Measurements from ENCODE around the gene SLC6A11. TPM values are rescaled to one million over a fixed set of nuclear protein-coding genes. Genes with fewer than 3 reads are reported as not detected.

The SLC6A11 gene
- total and polyA plus RNA-seq, 2 donors (not counting 1 experiment from before 2014, with no cell fraction given): not detected

DNA sequence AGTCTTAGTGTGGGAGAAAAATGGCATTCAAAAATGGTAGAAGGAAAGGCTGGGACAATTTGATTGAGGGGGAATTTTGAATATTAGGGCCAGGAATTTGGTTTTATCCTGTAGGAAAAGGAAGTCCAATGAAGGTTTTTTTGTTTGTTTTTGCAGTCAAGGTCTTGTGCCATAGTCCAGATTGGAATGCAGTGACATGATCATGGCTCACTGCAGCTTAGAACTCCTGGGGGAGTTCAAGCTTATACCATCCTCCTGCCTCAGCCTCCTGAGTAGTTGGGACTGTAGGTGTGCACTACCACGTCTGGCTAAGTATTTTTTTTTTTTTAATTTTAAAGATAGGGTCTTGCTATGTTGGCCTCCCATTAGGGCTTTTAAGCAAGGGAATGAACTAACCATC is 2.6 kb upstream of the SLC6A11 start:
- intact Hi-C loops (cut with micrococcal nuclease): no loop called here
- CTCF ChIA-PET: no interaction called here
- no peak for TF ChIP-seq EZH2 (IDR thresholded peaks at IDR 0.05; ENCODE audit: borderline replicate concordance, insufficient read depth, low read depth, low read length, poor library complexity, severe bottlenecking)
- TF ChIP-seq, protein P1, sequence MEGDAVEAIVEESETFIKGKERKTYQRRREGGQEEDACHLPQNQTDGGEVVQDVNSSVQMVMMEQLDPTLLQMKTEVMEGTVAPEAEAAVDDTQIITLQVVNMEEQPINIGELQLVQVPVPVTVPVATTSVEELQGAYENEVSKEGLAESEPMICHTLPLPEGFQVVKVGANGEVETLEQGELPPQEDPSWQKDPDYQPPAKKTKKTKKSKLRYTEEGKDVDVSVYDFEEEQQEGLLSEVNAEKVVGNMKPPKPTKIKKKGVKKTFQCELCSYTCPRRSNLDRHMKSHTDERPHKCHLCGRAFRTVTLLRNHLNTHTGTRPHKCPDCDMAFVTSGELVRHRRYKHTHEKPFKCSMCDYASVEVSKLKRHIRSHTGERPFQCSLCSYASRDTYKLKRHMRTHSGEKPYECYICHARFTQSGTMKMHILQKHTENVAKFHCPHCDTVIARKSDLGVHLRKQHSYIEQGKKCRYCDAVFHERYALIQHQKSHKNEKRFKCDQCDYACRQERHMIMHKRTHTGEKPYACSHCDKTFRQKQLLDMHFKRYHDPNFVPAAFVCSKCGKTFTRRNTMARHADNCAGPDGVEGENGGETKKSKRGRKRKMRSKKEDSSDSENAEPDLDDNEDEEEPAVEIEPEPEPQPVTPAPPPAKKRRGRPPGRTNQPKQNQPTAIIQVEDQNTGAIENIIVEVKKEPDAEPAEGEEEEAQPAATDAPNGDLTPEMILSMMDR (IDR thresholded peaks at IDR 0.05): no peak
- Mint-ChIP-seq H3K27ac (no peak overlapping the region), H3K27me3 (peaks cover 52% of the 10 kb centered on the region), H3K4me1 (peaks cover 1% of the 10 kb centered on the region), H3K4me3 (no peak overlapping the region), H3K9me3 (ENCODE audit: insufficient read depth) (no peaks in the 10 kb centered on the region)
- no peak for DNase-seq
- no peak overlapping the region for H2AFZ ChIP-seq (ENCODE audit: insufficient read depth, low read depth, low read length, poor library complexity, severe bottlenecking)
- H3K36me3 ChIP-seq (replicated peaks in 1 of 2; ENCODE audit: control extremely low read depth in 1 of 2, control insufficient read depth in 1 of 2, extremely low read depth in 1 of 2, insufficient read depth in 2 of 2, low read length in 1 of 2): no peaks in the 10 kb centered on the region
- no peak overlapping the region for H3K4me3 ChIP-seq (ENCODE audit: control extremely low read depth in 1 of 5, extremely low read depth in 1 of 5, insufficient read depth in 1 of 5, low read depth in 2 of 5, low read length in 4 of 5)
- no peaks in the 10 kb centered on the region for H3K4me1 ChIP-seq (ENCODE audit: control insufficient read depth in 2 of 2, insufficient read depth in 2 of 2, low read length in 2 of 2)
- ATAC-seq (ENCODE audit: low read depth): no peak
- no CpG with 5 or more reads among the region's 1 CpG for WGBS (ENCODE audit: insufficient coverage)
- peaks cover 0 to 18% (median 2%) of the 10 kb centered on the region in 4 experiments for H3K27me3 ChIP-seq (replicated peaks in 1 of 4; ENCODE audit: control extremely low read depth in 1 of 4, control insufficient read depth in 3 of 4, insufficient read depth in 4 of 4, low read length in 3 of 4)
- no peaks in the 10 kb centered on the region for H3K79me2 ChIP-seq (ENCODE audit: control insufficient read depth, insufficient read depth, low read length)
- H3K4me2 ChIP-seq (replicated peaks; ENCODE audit: low read depth, low read length, poor library complexity, severe bottlenecking): no peak overlapping the region
- H3K9me3 ChIP-seq (ENCODE audit: control extremely low read depth in 1 of 3, control insufficient read depth in 2 of 3, insufficient read depth in 1 of 3, low read length in 2 of 3): no peaks in the 10 kb centered on the region
- POLR2A ChIA-PET: no interaction called here
- no peak overlapping the region for H3K9ac ChIP-seq (ENCODE audit: low read length)
- no peaks in the 10 kb centered on the region for H4K20me1 ChIP-seq (ENCODE audit: control insufficient read depth, insufficient read depth, low read length, poor library complexity, severe bottlenecking)
- H3K27ac ChIP-seq (ENCODE audit: low read length in 2 of 2): no peak overlapping the region

DNA sequence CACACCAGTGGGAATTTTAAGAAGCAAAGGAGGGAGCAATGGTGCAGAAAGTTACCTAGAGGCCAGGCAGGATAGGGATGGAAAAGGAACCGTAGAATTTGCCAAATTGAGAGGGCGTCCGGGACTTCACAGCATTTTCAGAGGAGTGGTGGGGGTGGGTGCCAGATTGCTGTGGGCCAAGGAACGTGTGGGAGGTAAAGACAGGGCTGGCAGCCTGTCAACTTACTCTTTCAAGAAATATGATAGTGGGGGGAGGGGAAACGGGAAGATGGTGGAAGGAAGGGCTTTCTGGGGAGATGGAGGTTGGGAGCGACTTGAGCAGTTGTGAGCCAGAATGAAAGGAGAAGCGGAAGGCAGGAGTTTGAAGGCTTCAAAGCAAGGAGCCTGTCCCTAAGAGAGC is 1.4 kb upstream of the SLC6A11 start:
- H2AFZ ChIP-seq (ENCODE audit: insufficient read depth, low read depth, low read length, poor library complexity, severe bottlenecking): no peak overlapping the region
- no peaks in the 10 kb centered on the region for H3K79me2 ChIP-seq (ENCODE audit: control insufficient read depth, insufficient read depth, low read length)
- H3K4me3 Mint-ChIP-seq: no peak overlapping the region
- H3K9me3 ChIP-seq (ENCODE audit: control extremely low read depth in 1 of 3, control insufficient read depth in 2 of 3, insufficient read depth in 1 of 3, low read length in 2 of 3): no peaks in the 10 kb centered on the region
- TF ChIP-seq EZH2 (IDR thresholded peaks at IDR 0.05; ENCODE audit: borderline replicate concordance, insufficient read depth, low read depth, low read length, poor library complexity, severe bottlenecking): no peak
- TF ChIP-seq, protein P1 (IDR thresholded peaks at IDR 0.05): no peak
- no peak overlapping the region for H3K27ac Mint-ChIP-seq
- H3K27me3 ChIP-seq (replicated peaks in 1 of 4; ENCODE audit: control extremely low read depth in 1 of 4, control insufficient read depth in 3 of 4, insufficient read depth in 4 of 4, low read length in 3 of 4): peaks cover 0 to 18% (median 2%) of the 10 kb centered on the region in 4 experiments
- intact Hi-C loops (cut with micrococcal nuclease): no loop called here
- H3K27ac ChIP-seq (ENCODE audit: low read length in 2 of 2): no peak overlapping the region
- CTCF ChIA-PET: no interaction called here
- no peak for DNase-seq
- 73% methylated on average over 7 of the region's 7 CpGs for WGBS (ENCODE audit: insufficient coverage)
- peaks cover 1% of the 10 kb centered on the region for H3K4me1 Mint-ChIP-seq
- no peaks in the 10 kb centered on the region for H3K36me3 ChIP-seq (replicated peaks in 1 of 2; ENCODE audit: control extremely low read depth in 1 of 2, control insufficient read depth in 1 of 2, extremely low read depth in 1 of 2, insufficient read depth in 2 of 2, low read length in 1 of 2)
- H3K4me2 ChIP-seq (replicated peaks; ENCODE audit: low read depth, low read length, poor library complexity, severe bottlenecking): no peak overlapping the region
- H3K4me1 ChIP-seq (ENCODE audit: control insufficient read depth in 2 of 2, insufficient read depth in 2 of 2, low read length in 2 of 2): no peaks in the 10 kb centered on the region
- H3K4me3 ChIP-seq (ENCODE audit: control extremely low read depth in 1 of 5, extremely low read depth in 1 of 5, insufficient read depth in 1 of 5, low read depth in 2 of 5, low read length in 4 of 5): no peak overlapping the region
- peaks cover 44% of the 10 kb centered on the region for H3K27me3 Mint-ChIP-seq
- H3K9me3 Mint-ChIP-seq (ENCODE audit: insufficient read depth): no peaks in the 10 kb centered on the region
- H4K20me1 ChIP-seq (ENCODE audit: control insufficient read depth, insufficient read depth, low read length, poor library complexity, severe bottlenecking): no peaks in the 10 kb centered on the region
- POLR2A ChIA-PET: no interaction called here
- ATAC-seq (ENCODE audit: low read depth): no peak
- H3K9ac ChIP-seq (ENCODE audit: low read length): no peak overlapping the region

Measured in B cell (primary cell).